ENCODE measurements around the gene SLX1A. TPM values are rescaled to one million over a fixed set of nuclear protein-coding genes. Genes with fewer than 3 reads are reported as not detected.

SLX1A gene
- total and polyA plus RNA-seq, 2 experiments from 2014 or later: 29.5 to 97.5 TPM

DNA sequence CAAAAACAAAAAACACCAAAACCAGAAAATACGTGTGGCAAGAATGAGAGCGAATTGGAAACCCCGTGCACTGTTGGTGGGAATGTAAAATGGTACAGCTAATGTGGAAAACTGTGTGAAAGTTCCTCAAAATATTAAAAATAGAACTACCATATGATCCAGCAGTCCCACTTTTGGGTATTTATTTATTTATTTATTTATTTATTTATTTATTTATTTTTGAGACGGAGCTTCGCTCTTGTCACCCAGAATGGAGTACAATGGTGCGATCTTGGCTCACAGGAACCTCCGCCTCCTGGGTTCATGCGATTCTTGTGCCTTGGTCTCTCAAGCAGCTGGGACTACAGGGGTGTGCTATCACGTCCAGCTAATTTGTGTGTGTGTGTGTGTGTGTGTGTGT, 41.2 kb upstream of the SLX1A start (continued):
- TF ChIP-seq POLR2AphosphoS5 (IDR thresholded peaks at IDR 0.05; ENCODE audit: low read depth) (no peak), ZNF114 (CRISPR knock-in tag; IDR thresholded peaks at IDR 0.05) (no peak)
- TF ChIP-seq, protein P1, sequence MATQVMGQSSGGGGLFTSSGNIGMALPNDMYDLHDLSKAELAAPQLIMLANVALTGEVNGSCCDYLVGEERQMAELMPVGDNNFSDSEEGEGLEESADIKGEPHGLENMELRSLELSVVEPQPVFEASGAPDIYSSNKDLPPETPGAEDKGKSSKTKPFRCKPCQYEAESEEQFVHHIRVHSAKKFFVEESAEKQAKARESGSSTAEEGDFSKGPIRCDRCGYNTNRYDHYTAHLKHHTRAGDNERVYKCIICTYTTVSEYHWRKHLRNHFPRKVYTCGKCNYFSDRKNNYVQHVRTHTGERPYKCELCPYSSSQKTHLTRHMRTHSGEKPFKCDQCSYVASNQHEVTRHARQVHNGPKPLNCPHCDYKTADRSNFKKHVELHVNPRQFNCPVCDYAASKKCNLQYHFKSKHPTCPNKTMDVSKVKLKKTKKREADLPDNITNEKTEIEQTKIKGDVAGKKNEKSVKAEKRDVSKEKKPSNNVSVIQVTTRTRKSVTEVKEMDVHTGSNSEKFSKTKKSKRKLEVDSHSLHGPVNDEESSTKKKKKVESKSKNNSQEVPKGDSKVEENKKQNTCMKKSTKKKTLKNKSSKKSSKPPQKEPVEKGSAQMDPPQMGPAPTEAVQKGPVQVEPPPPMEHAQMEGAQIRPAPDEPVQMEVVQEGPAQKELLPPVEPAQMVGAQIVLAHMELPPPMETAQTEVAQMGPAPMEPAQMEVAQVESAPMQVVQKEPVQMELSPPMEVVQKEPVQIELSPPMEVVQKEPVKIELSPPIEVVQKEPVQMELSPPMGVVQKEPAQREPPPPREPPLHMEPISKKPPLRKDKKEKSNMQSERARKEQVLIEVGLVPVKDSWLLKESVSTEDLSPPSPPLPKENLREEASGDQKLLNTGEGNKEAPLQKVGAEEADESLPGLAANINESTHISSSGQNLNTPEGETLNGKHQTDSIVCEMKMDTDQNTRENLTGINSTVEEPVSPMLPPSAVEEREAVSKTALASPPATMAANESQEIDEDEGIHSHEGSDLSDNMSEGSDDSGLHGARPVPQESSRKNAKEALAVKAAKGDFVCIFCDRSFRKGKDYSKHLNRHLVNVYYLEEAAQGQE (IDR thresholded peaks at IDR 0.05; ENCODE audit: unreplicated experiment): no peak

DNA sequence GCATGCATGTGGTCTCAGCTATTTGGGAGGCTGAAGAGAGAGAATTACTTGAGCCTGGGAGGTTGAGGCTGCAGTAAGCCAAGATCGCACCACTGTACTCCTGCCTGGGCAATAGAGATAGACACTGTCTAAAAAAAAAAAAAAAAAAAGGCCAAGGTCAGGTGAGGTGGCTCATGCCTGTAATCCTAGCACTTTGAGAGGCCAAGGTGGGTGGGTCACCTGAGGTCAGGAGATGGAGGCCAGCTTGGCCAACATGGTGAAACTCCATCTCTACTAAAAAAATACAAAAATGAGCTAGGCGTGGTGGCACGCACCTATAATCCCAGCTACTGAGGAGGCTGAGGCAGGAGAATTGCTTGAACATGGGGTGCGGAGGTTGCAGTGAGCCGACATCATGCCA, 38.5 kb upstream of the SLX1A start:
- ATAC-seq: no peak
- Histone ChIP-seq H2AFZ (no peak overlapping the region), H3K79me2 (replicated peaks; ENCODE audit: insufficient read depth) (no peaks in the 10 kb centered on the region), H3K4me2 (no peak overlapping the region), H3K9me2 (ENCODE audit: insufficient read depth) (0 out of 2 replicates have a peak, but pooled peaks cover 5% of the 10 kb centered on the region), H3F3A (replicated peaks; ENCODE audit: low read depth) (no peaks in the 10 kb centered on the region), H3K4me3 (no peak overlapping the region), H4K20me1 (replicated peaks; ENCODE audit: insufficient read depth) (no peaks in the 10 kb centered on the region), H3K27ac (ENCODE audit: low read depth) (no peak overlapping the region), H3K36me3 (ENCODE audit: insufficient read depth) (no peaks in the 10 kb centered on the region), H3K27me3 (ENCODE audit: insufficient read depth) (no peaks in the 10 kb centered on the region), H3K4me1 (ENCODE audit: insufficient read depth) (no peaks in the 10 kb centered on the region)
- no peak for DNase-seq (ENCODE audit: low spot score)
- Mint-ChIP-seq H3K9me3 (peaks cover 11% of the 10 kb centered on the region; the same call in 2 of the 3 replicates), H3K27ac (no peak overlapping the region), H3K4me3 (no peak overlapping the region), H3K4me1 (no peaks in the 10 kb centered on the region), H3K27me3 (ENCODE audit: insufficient read depth, low read depth, poor library complexity) (peaks cover 12% of the 10 kb centered on the region), H3K36me3 (ENCODE audit: low read depth) (no peaks in the 10 kb centered on the region; the same call in 2 of the 3 replicates)
- TF ChIP-seq EZH2phosphoT487 (IDR thresholded peaks at IDR 0.05; ENCODE audit: unreplicated experiment): no peak
- TF ChIP-seq EZH2 (IDR thresholded peaks at IDR 0.05; ENCODE audit: low read depth, unreplicated experiment): no peak
- no peak for TF ChIP-seq ZNF331 (CRISPR knock-in tag; IDR thresholded peaks at IDR 0.05; ENCODE audit: low read depth)
- no peak for TF ChIP-seq NANOG (IDR thresholded peaks at IDR 0.05; ENCODE audit: borderline replicate concordance)
- TF ChIP-seq, protein P1 (IDR thresholded peaks at IDR 0.05; ENCODE audit: unreplicated experiment): no peak
- TF ChIP-seq CREB1 (CRISPR knock-in tag; IDR thresholded peaks at IDR 0.05; ENCODE audit: low read depth): no peak
- no peak for TF ChIP-seq JUNB (IDR thresholded peaks at IDR 0.05; ENCODE audit: unreplicated experiment)
- TF ChIP-seq, protein P2, sequence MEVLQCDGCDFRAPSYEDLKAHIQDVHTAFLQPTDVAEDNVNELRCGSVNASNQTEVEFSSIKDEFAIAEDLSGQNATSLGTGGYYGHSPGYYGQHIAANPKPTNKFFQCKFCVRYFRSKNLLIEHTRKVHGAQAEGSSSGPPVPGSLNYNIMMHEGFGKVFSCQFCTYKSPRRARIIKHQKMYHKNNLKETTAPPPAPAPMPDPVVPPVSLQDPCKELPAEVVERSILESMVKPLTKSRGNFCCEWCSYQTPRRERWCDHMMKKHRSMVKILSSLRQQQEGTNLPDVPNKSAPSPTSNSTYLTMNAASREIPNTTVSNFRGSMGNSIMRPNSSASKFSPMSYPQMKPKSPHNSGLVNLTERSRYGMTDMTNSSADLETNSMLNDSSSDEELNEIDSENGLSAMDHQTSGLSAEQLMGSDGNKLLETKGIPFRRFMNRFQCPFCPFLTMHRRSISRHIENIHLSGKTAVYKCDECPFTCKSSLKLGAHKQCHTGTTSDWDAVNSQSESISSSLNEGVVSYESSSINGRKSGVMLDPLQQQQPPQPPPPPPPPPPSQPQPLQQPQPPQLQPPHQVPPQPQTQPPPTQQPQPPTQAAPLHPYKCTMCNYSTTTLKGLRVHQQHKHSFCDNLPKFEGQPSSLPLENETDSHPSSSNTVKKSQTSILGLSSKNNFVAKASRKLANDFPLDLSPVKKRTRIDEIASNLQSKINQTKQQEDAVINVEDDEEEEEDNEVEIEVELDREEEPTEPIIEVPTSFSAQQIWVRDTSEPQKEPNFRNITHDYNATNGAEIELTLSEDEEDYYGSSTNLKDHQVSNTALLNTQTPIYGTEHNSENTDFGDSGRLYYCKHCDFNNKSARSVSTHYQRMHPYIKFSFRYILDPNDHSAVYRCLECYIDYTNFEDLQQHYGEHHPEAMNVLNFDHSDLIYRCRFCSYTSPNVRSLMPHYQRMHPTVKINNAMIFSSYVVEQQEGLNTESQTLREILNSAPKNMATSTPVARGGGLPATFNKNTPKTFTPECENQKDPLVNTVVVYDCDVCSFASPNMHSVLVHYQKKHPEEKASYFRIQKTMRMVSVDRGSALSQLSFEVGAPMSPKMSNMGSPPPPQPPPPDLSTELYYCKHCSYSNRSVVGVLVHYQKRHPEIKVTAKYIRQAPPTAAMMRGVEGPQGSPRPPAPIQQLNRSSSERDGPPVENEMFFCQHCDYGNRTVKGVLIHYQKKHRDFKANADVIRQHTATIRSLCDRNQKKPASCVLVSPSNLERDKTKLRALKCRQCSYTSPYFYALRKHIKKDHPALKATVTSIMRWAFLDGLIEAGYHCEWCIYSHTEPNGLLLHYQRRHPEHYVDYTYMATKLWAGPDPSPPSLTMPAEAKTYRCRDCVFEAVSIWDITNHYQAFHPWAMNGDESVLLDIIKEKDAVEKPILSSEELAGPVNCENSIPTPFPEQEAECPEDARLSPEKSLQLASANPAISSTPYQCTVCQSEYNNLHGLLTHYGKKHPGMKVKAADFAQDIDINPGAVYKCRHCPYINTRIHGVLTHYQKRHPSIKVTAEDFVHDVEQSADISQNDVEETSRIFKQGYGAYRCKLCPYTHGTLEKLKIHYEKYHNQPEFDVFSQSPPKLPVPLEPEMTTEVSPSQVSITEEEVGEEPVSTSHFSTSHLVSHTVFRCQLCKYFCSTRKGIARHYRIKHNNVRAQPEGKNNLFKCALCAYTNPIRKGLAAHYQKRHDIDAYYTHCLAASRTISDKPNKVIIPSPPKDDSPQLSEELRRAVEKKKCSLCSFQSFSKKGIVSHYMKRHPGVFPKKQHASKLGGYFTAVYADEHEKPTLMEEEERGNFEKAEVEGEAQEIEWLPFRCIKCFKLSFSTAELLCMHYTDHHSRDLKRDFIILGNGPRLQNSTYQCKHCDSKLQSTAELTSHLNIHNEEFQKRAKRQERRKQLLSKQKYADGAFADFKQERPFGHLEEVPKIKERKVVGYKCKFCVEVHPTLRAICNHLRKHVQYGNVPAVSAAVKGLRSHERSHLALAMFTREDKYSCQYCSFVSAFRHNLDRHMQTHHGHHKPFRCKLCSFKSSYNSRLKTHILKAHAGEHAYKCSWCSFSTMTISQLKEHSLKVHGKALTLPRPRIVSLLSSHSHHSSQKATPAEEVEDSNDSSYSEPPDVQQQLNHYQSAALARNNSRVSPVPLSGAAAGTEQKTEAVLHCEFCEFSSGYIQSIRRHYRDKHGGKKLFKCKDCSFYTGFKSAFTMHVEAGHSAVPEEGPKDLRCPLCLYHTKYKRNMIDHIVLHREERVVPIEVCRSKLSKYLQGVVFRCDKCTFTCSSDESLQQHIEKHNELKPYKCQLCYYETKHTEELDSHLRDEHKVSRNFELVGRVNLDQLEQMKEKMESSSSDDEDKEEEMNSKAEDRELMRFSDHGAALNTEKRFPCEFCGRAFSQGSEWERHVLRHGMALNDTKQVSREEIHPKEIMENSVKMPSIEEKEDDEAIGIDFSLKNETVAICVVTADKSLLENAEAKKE (CRISPR knock-in tag; IDR thresholded peaks at IDR 0.05): no peak
- no peak for TF ChIP-seq POLR2AphosphoS5 (IDR thresholded peaks at IDR 0.05; ENCODE audit: low read depth)
- TF ChIP-seq STAT1 (IDR thresholded peaks at IDR 0.05; ENCODE audit: unreplicated experiment): no peak
- no peak for TF ChIP-seq ZNF114 (CRISPR knock-in tag; IDR thresholded peaks at IDR 0.05)
